ENCODE data around the gene COBLL1. TPM values are rescaled to one million over a fixed set of nuclear protein-coding genes. Genes with fewer than 3 reads are reported as not detected.

Gene COBLL1
- polyA plus RNA-seq, 3 donors from 2014 or later = 0.04 to 1.4 TPM; not detected in 1

- H3K27me3 Mint-ChIP-seq (ENCODE audit: low read depth in 3 of 3) = no peaks in the 10 kb centered on the region
- H3K9me3 Mint-ChIP-seq = peaks cover 0 to 3% (median under 1%) of the 10 kb centered on the region in 6 donors
- H3K4me1 Mint-ChIP-seq = no peaks in the 10 kb centered on the region
- DNase-seq = no peak
- H3K4me3 Mint-ChIP-seq = no peak overlapping the region
- H3K27ac Mint-ChIP-seq = no peak overlapping the region
- no peaks in the 10 kb centered on the region for H3K36me3 Mint-ChIP-seq
These were observed 62.1 kb downstream of the COBLL1 start for GRCh38 chr2:164779383-164780057.

GRCh38 chr2:164778723-164779122, 62.9 kb downstream of the COBLL1 start:
- peaks cover 0 to 3% (median under 1%) of the 10 kb centered on the region in 6 donors for H3K9me3 Mint-ChIP-seq
- no peak overlapping the region for H3K4me3 Mint-ChIP-seq
- no peaks in the 10 kb centered on the region for H3K4me1 Mint-ChIP-seq
- no peaks in the 10 kb centered on the region for H3K36me3 Mint-ChIP-seq
- H3K27ac Mint-ChIP-seq = no peak overlapping the region
- no peaks in the 10 kb centered on the region for H3K27me3 Mint-ChIP-seq (ENCODE audit: low read depth in 3 of 3)
- DNase-seq = no peak

GRCh38 chr2:164777847-164778461, 63.7 kb downstream of the COBLL1 start:
- Mint-ChIP-seq H3K27ac (no peak overlapping the region), H3K4me3 (no peak overlapping the region), H3K9me3 (peaks cover 0 to 3% (median 0%) of the 10 kb centered on the region in 6 donors), H3K27me3 (ENCODE audit: low read depth in 3 of 3) (no peaks in the 10 kb centered on the region), H3K4me1 (no peaks in the 10 kb centered on the region), H3K36me3 (no peaks in the 10 kb centered on the region)
- no peak for DNase-seq

GRCh38 chr2:164773635-164774034, 68.0 kb downstream of the COBLL1 start:
- Mint-ChIP-seq H3K9me3 (peaks cover 0 to 3% (median under 1%) of the 10 kb centered on the region in 6 donors), H3K4me3 (no peak overlapping the region), H3K36me3 (no peaks in the 10 kb centered on the region), H3K4me1 (no peaks in the 10 kb centered on the region), H3K27me3 (ENCODE audit: low read depth in 3 of 3) (no peaks in the 10 kb centered on the region), H3K27ac (no peak overlapping the region)
- DNase-seq = no peak

GRCh38 chr2:164773091-164773490, 68.5 kb downstream of the COBLL1 start:
- DNase-seq = no peak
- Mint-ChIP-seq H3K27ac (no peak overlapping the region), H3K36me3 (no peaks in the 10 kb centered on the region), H3K4me3 (no peak overlapping the region), H3K9me3 (peaks cover 0 to 3% (median under 1%) of the 10 kb centered on the region in 6 donors), H3K27me3 (ENCODE audit: low read depth in 3 of 3) (no peaks in the 10 kb centered on the region), H3K4me1 (no peaks in the 10 kb centered on the region)

GRCh38 chr2:164771897-164772296, 69.7 kb downstream of the COBLL1 start:
- no peaks in the 10 kb centered on the region for H3K27me3 Mint-ChIP-seq (ENCODE audit: low read depth in 3 of 3)
- no peak overlapping the region for H3K27ac Mint-ChIP-seq
- no peak overlapping the region for H3K4me3 Mint-ChIP-seq
- H3K9me3 Mint-ChIP-seq = peaks cover 0 to 3% (median 0%) of the 10 kb centered on the region in 6 donors
- no peaks in the 10 kb centered on the region for H3K4me1 Mint-ChIP-seq
- no peaks in the 10 kb centered on the region for H3K36me3 Mint-ChIP-seq
- DNase-seq = no peak

- Mint-ChIP-seq H3K4me1 (no peaks in the 10 kb centered on the region), H3K36me3 (no peaks in the 10 kb centered on the region), H3K27me3 (ENCODE audit: low read depth in 3 of 3) (no peaks in the 10 kb centered on the region), H3K27ac (no peak overlapping the region), H3K9me3 (peaks cover 0 to 2% (median 0%) of the 10 kb centered on the region in 6 donors), H3K4me3 (no peak overlapping the region)
- no peak for DNase-seq
These were observed 71.2 kb downstream of the COBLL1 start for GRCh38 chr2:164770421-164770916.

GRCh38 chr2:164766954-164767320, 74.7 kb downstream of the COBLL1 start:
- Mint-ChIP-seq H3K27me3 (ENCODE audit: low read depth in 3 of 3) (peaks cover 0 to 2% (median 0%) of the 10 kb centered on the region in 3 donors), H3K27ac (no peak overlapping the region), H3K9me3 (peaks cover 0 to 2% (median 0%) of the 10 kb centered on the region in 6 donors), H3K36me3 (no peaks in the 10 kb centered on the region), H3K4me1 (no peaks in the 10 kb centered on the region), H3K4me3 (no peak overlapping the region)
- DNase-seq = no peak

- H3K27ac Mint-ChIP-seq = no peak overlapping the region
These were observed 75.2 kb downstream of the COBLL1 start for GRCh38 chr2:164766216-164766953.

GRCh38 chr2:164764996-164765395, 76.6 kb downstream of the COBLL1 start:
- DNase-seq = no peak
- Mint-ChIP-seq H3K4me3 (no peak overlapping the region), H3K27me3 (ENCODE audit: low read depth in 3 of 3) (peaks cover 0 to 2% (median 0%) of the 10 kb centered on the region in 3 donors), H3K9me3 (peaks cover 0 to 2% (median 0%) of the 10 kb centered on the region in 6 donors), H3K36me3 (no peaks in the 10 kb centered on the region), H3K27ac (no peak overlapping the region), H3K4me1 (no peaks in the 10 kb centered on the region)

More at GRCh38 chr2:164766216-164766953, 75.2 kb downstream of the COBLL1 start:
- no peak for DNase-seq
- Mint-ChIP-seq H3K27me3 (ENCODE audit: low read depth in 3 of 3) (peaks cover 0 to 2% (median 0%) of the 10 kb centered on the region in 3 donors), H3K4me3 (no peak overlapping the region), H3K36me3 (no peaks in the 10 kb centered on the region), H3K4me1 (no peaks in the 10 kb centered on the region), H3K9me3 (peaks cover 0 to 2% (median 0%) of the 10 kb centered on the region in 6 donors)

GRCh38 chr2:164764474-164764873, 77.1 kb downstream of the COBLL1 start:
- Mint-ChIP-seq H3K27me3 (ENCODE audit: low read depth in 3 of 3) (peaks cover 0 to 2% (median 0%) of the 10 kb centered on the region in 3 donors), H3K4me3 (no peak overlapping the region), H3K27ac (no peak overlapping the region), H3K9me3 (peaks cover 0 to 1% (median 0%) of the 10 kb centered on the region in 6 donors), H3K36me3 (no peaks in the 10 kb centered on the region), H3K4me1 (no peaks in the 10 kb centered on the region)
- DNase-seq = no peak

- Mint-ChIP-seq H3K27me3 (ENCODE audit: low read depth in 3 of 3) (peaks cover 0 to 2% (median 0%) of the 10 kb centered on the region in 3 donors), H3K4me3 (no peak overlapping the region), H3K27ac (no peak overlapping the region), H3K36me3 (no peaks in the 10 kb centered on the region), H3K9me3 (no peaks in the 10 kb centered on the region), H3K4me1 (no peaks in the 10 kb centered on the region)
- no peak for DNase-seq
These were observed 78.2 kb downstream of the COBLL1 start for GRCh38 chr2:164763431-164763830.

GRCh38 chr2:164761737-164762460, 79.7 kb downstream of the COBLL1 start:
- no peak for DNase-seq
- Mint-ChIP-seq H3K4me3 (no peak overlapping the region), H3K36me3 (no peaks in the 10 kb centered on the region), H3K9me3 (no peaks in the 10 kb centered on the region), H3K27ac (no peak overlapping the region), H3K4me1 (no peaks in the 10 kb centered on the region), H3K27me3 (ENCODE audit: low read depth in 3 of 3) (peaks cover 0 to 2% (median 0%) of the 10 kb centered on the region in 3 donors)

Data from immature natural killer cell (primary cell).